Measurements from ENCODE around the gene CASZ1. TPM values are rescaled to one million over a fixed set of nuclear protein-coding genes. Genes with fewer than 3 reads are reported as not detected.

CASZ1 gene
- total RNA-seq, 1 experiment from 2014 or later, result 3.9 TPM

GRCh38 chr1:10694633-10695627 lies 101.5 kb downstream of the CASZ1 start:
- DNase-seq, result peak; percentile 87
- Histone ChIP-seq H3K4ac (ENCODE audit: low read depth, low read length) (no peak overlapping the region), H3K27me3 (ENCODE audit: insufficient read depth, low read length) (no peaks in the 10 kb centered on the region), H3K23me2 (ENCODE audit: insufficient read length, low read depth, low read length, poor library complexity, severe bottlenecking) (peaks cover 2% of the 10 kb centered on the region), H3K4me2 (ENCODE audit: insufficient read depth, insufficient read length, low read length) (peak overlapping the region; percentile 32), H2BK12ac (ENCODE audit: insufficient read length, low read depth, low read length) (no peak overlapping the region), H3K14ac (ENCODE audit: insufficient read depth, low read length) (peak overlapping the region; percentile 8; the same call in 1 of the 2 replicates), H4K8ac (replicated peaks; ENCODE audit: insufficient read length, low read depth, low read length) (no peak overlapping the region), H2AFZ (ENCODE audit: low read length) (no peak overlapping the region), H4K20me1 (ENCODE audit: control insufficient read depth, insufficient read depth, insufficient read length) (no peaks in the 10 kb centered on the region), H3K79me1 (ENCODE audit: insufficient read depth, low read depth, low read length, poor library complexity, severe bottlenecking) (no peaks in the 10 kb centered on the region), H2BK5ac (ENCODE audit: insufficient read length, low read length) (no peak overlapping the region), H3K9ac (ENCODE audit: extremely low read depth, insufficient read length, low read length) (no peak overlapping the region), H2BK20ac (ENCODE audit: low read depth, low read length, poor library complexity, severe bottlenecking) (no peak overlapping the region), H3K23ac (ENCODE audit: insufficient read length, low read depth, low read length) (no peak overlapping the region), H3K9me3 (ENCODE audit: control insufficient read depth, low read depth, low read length) (no peaks in the 10 kb centered on the region), H3K79me2 (ENCODE audit: insufficient read depth, low read length) (no peaks in the 10 kb centered on the region; the same call in 1 of the 2 replicates), H3K4me1 (ENCODE audit: insufficient read depth, low read length) (0 out of 2 replicates have a peak, but pooled peaks cover 2% of the 10 kb centered on the region), H3T11ph (ENCODE audit: low read length) (no peak overlapping the region), H3K27ac (ENCODE audit: insufficient read length, low read depth, low read length) (no peak overlapping the region), H2AK5ac (ENCODE audit: insufficient read length, low read length) (no peak overlapping the region), H4K5ac (ENCODE audit: insufficient read length, low read depth, low read length) (no peak overlapping the region), H2BK120ac (ENCODE audit: low read depth, low read length, poor library complexity, severe bottlenecking) (no peak overlapping the region), H3K18ac (ENCODE audit: insufficient read length, low read depth, low read length) (no peak overlapping the region), H2BK15ac (ENCODE audit: low read depth, low read length) (no peak overlapping the region), H4K91ac (ENCODE audit: insufficient read length, low read depth, low read length) (no peak overlapping the region), H3K56ac (ENCODE audit: insufficient read length, low read depth, low read length) (no peak overlapping the region)
- WGBS (ENCODE audit: extremely low coverage, insufficient read length, low lambda C conversion rate), result no CpG with 5 or more reads among the region's 126 CpGs
- TF ChIP-seq CTCF (conservative IDR thresholded peaks at IDR 0.05), result no peak
- H3K4me3 Mint-ChIP-seq, result peak overlapping the region; percentile 79 to 92
- peaks cover 20 to 35% of the 10 kb centered on the region in 2 experiments for H3K4me1 Mint-ChIP-seq
- peaks cover 36% of the 10 kb centered on the region for H3K27me3 Mint-ChIP-seq (ENCODE audit: low read depth)
- peak overlapping the region in 1 of 3 experiments; percentile 52; a peak in 2 of 7 replicates for H3K27ac Mint-ChIP-seq
- no peaks in the 10 kb centered on the region for H3K36me3 Mint-ChIP-seq (ENCODE audit: insufficient read depth in 1 of 3, low read depth in 3 of 3)
- H3K9me3 Mint-ChIP-seq, result no peaks in the 10 kb centered on the region

Data from H9 (cell line).